Measurements from ENCODE around the gene AP3D1. TPM values are rescaled to one million over a fixed set of nuclear protein-coding genes. Genes with fewer than 3 reads are reported as not detected.

The AP3D1 gene
- total RNA-seq, 1 donor: 121 TPM

DNA sequence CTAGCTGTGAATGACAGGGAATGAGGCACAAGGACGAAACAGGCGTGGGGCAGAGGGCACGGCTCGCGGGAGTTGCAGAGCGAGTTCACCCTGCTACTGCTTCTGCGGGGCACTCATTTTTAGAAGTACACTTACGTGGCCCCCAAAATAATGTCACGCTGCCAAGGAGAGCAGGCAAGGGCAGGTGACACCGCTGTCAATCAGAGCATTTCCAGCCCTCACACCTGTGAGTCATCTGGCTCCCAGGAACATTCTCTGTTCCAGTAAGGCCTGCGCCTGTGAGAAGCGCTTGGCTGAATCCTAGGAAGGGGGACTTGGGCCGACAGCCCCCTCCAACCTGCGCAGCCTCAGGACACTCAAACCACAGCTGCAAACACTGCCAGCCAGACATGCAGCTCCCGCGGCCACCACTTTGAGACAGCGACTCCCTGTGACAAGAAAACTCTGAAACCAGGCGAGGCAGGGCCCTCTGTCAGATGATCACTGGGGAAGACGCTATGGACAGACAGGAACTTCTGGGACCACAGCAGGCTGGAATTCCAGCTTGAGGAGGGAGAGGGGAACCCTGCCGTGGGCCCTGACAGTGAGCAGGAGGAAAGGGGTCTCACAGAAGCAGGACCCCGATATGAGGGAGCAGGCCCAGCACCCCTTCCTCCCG, 25.1 kb upstream of the AP3D1 start:
- Histone ChIP-seq H2AFZ (ENCODE audit: low read length) (no peak overlapping the region), H3K4me1 (ENCODE audit: insufficient read depth, low read length) (peaks cover 4% of the 10 kb centered on the region), H3K27ac (ENCODE audit: low read depth, low read length) (no peak overlapping the region), H3K4me2 (ENCODE audit: insufficient read depth, low read length) (no peak overlapping the region), H3K36me3 (ENCODE audit: insufficient read depth, low read length) (peaks cover 17% of the 10 kb centered on the region), H3K4me3 (ENCODE audit: insufficient read depth, low read length) (no peak overlapping the region), H4K20me1 (ENCODE audit: insufficient read depth, low read length) (peaks cover 61% of the 10 kb centered on the region), H3K79me2 (ENCODE audit: insufficient read depth, low read length) (peaks cover 98% of the 10 kb centered on the region), H3K9me3 (ENCODE audit: low read depth, low read length) (no peaks in the 10 kb centered on the region), H3K27me3 (ENCODE audit: insufficient read depth, low read length) (no peaks in the 10 kb centered on the region)
- DNase-seq (ENCODE audit: insufficient read length, low spot score, missing footprints): peak; percentile 80
- TF ChIP-seq, protein P1, sequence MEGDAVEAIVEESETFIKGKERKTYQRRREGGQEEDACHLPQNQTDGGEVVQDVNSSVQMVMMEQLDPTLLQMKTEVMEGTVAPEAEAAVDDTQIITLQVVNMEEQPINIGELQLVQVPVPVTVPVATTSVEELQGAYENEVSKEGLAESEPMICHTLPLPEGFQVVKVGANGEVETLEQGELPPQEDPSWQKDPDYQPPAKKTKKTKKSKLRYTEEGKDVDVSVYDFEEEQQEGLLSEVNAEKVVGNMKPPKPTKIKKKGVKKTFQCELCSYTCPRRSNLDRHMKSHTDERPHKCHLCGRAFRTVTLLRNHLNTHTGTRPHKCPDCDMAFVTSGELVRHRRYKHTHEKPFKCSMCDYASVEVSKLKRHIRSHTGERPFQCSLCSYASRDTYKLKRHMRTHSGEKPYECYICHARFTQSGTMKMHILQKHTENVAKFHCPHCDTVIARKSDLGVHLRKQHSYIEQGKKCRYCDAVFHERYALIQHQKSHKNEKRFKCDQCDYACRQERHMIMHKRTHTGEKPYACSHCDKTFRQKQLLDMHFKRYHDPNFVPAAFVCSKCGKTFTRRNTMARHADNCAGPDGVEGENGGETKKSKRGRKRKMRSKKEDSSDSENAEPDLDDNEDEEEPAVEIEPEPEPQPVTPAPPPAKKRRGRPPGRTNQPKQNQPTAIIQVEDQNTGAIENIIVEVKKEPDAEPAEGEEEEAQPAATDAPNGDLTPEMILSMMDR (IDR thresholded peaks at IDR 0.05; ENCODE audit: extremely low read depth, low read depth, low read length): no peak

DNA sequence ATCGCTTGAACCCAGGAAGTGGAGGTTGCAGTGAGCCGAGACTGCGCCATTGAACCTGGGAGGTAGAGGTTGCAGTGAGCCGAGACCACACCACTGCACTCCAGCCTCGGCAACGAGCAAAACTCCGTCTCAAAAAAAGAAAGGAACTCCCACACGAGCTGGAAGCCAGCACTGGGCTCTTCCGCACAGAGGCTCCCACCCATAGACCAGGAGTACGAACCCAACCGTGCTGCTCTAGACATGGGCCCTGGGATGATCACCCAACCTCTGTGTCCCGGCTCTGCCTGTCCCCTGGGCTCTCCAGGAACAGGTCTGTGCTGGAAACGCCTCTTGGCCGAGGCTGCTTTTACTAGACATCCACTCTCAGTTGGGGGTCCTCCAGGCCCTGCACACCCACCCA, 24.4 kb upstream of the AP3D1 start:
- H3K79me2 ChIP-seq (ENCODE audit: insufficient read depth, low read length): peaks cover 98% of the 10 kb centered on the region
- no peak overlapping the region for H2AFZ ChIP-seq (ENCODE audit: low read length)
- H3K4me1 ChIP-seq (ENCODE audit: insufficient read depth, low read length): peaks cover 10% of the 10 kb centered on the region
- peak; percentile 72 for DNase-seq (ENCODE audit: insufficient read length, low spot score, missing footprints)
- no peaks in the 10 kb centered on the region for H3K27me3 ChIP-seq (ENCODE audit: insufficient read depth, low read length)
- TF ChIP-seq, protein P1 (IDR thresholded peaks at IDR 0.05; ENCODE audit: extremely low read depth, low read depth, low read length): no peak
- H3K4me3 ChIP-seq (ENCODE audit: insufficient read depth, low read length): no peak overlapping the region
- no peaks in the 10 kb centered on the region for H3K9me3 ChIP-seq (ENCODE audit: low read depth, low read length)
- no peak overlapping the region for H3K27ac ChIP-seq (ENCODE audit: low read depth, low read length)
- peaks cover 61% of the 10 kb centered on the region for H4K20me1 ChIP-seq (ENCODE audit: insufficient read depth, low read length)
- peaks cover 12% of the 10 kb centered on the region for H3K36me3 ChIP-seq (ENCODE audit: insufficient read depth, low read length)
- H3K4me2 ChIP-seq (ENCODE audit: insufficient read depth, low read length): no peak overlapping the region

DNA sequence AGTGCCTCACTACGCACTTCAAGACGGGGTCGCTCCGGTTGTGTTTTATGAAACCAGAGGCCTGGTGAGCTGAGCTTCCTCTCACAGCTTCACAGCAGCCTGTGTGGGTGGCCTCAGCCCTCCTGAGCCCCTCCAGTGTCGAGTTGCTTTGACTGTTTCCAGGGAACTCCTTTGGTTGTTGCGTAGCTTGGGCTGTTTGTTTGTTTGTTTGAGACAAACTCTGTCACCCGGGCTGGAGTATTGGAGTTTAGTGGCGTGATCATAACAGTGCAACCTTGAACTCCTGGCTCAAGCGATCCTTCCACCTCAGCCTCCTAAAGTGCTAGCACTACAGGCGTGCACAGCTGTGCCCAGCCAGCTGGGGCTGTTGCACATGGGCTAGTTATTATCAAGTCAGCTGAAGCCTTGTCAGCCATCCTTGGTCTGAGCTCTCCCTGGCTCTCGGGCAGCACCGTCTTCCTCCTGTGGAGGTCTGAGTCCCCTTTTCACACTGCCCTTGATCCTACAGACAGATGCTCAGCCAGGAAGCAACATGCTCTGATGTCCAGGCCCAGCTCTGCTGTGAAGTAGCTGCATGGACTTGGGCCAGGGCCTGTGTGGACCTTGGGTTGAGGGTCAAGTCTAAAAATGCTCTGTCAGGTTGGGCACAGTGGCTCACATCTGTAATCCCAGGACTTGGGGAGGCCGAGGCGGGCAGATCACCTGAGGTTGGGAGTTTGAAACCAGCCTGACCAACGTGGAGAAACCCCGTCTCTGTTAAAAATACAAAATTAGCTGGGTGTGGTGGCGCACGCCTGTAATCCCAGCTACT, 22.6 kb upstream of the AP3D1 start:
- H3K79me2 ChIP-seq (ENCODE audit: insufficient read depth, low read length): peaks cover 96% of the 10 kb centered on the region
- H3K4me1 ChIP-seq (ENCODE audit: insufficient read depth, low read length): peaks cover 27% of the 10 kb centered on the region
- TF ChIP-seq, protein P1 (IDR thresholded peaks at IDR 0.05; ENCODE audit: extremely low read depth, low read depth, low read length): no peak
- H3K4me3 ChIP-seq (ENCODE audit: insufficient read depth, low read length): no peak overlapping the region
- H3K27ac ChIP-seq (ENCODE audit: low read depth, low read length): no peak overlapping the region
- H3K9me3 ChIP-seq (ENCODE audit: low read depth, low read length): no peaks in the 10 kb centered on the region
- no peaks in the 10 kb centered on the region for H3K27me3 ChIP-seq (ENCODE audit: insufficient read depth, low read length)
- peak; percentile 60 for DNase-seq (ENCODE audit: insufficient read length, low spot score, missing footprints)
- peaks cover 12% of the 10 kb centered on the region for H3K36me3 ChIP-seq (ENCODE audit: insufficient read depth, low read length)
- H2AFZ ChIP-seq (ENCODE audit: low read length): no peak overlapping the region
- peaks cover 57% of the 10 kb centered on the region for H4K20me1 ChIP-seq (ENCODE audit: insufficient read depth, low read length)
- no peak overlapping the region for H3K4me2 ChIP-seq (ENCODE audit: insufficient read depth, low read length)

DNA sequence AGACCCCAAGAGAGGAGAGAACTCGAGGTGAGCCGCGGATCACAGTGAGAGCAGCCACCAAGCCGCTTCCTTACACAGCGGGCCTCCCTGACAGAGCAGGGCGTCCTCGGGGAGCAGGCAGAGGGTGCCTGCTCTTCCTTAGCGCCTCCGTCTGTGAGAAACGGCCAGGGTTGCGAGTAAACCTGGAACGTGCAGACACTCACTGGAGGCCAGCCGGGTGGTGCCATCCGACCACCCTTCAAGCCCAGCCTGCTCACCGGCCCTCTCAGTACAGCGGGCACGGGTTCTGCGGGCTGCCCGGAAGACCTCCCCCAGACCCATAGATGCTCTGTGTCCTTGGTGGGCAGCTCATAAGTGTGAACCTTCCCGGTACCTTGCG, 22.0 kb upstream of the AP3D1 start:
- H3K9me3 ChIP-seq (ENCODE audit: low read depth, low read length): no peaks in the 10 kb centered on the region
- H3K27ac ChIP-seq (ENCODE audit: low read depth, low read length): no peak overlapping the region
- no peak overlapping the region for H2AFZ ChIP-seq (ENCODE audit: low read length)
- no peaks in the 10 kb centered on the region for H3K27me3 ChIP-seq (ENCODE audit: insufficient read depth, low read length)
- H3K36me3 ChIP-seq (ENCODE audit: insufficient read depth, low read length): peaks cover 12% of the 10 kb centered on the region
- peaks cover 31% of the 10 kb centered on the region for H3K4me1 ChIP-seq (ENCODE audit: insufficient read depth, low read length)
- TF ChIP-seq, protein P1 (IDR thresholded peaks at IDR 0.05; ENCODE audit: extremely low read depth, low read depth, low read length): no peak
- DNase-seq (ENCODE audit: insufficient read length, low spot score, missing footprints): peak; percentile 0
- H3K79me2 ChIP-seq (ENCODE audit: insufficient read depth, low read length): peaks cover 90% of the 10 kb centered on the region
- H4K20me1 ChIP-seq (ENCODE audit: insufficient read depth, low read length): peaks cover 57% of the 10 kb centered on the region
- no peak overlapping the region for H3K4me3 ChIP-seq (ENCODE audit: insufficient read depth, low read length)
- H3K4me2 ChIP-seq (ENCODE audit: insufficient read depth, low read length): no peak overlapping the region
